ENCODE measurements around the gene PTPRR. TPM values are rescaled to one million over a fixed set of nuclear protein-coding genes. Genes with fewer than 3 reads are reported as not detected.

Gene PTPRR
- total and polyA plus RNA-seq, 9 donors, result 0.15 to 1.5 (median 0.32) TPM; not detected in 1

- no peaks in the 10 kb centered on the region for H3K36me3 ChIP-seq
- no peak overlapping the region for H3K4me3 ChIP-seq
- no peaks in the 10 kb centered on the region for H3K9me3 ChIP-seq
- intact Hi-C loops (cut with DNase I), result no loop called here
- no peak for TF ChIP-seq EP300 (IDR thresholded peaks at IDR 0.05)
- no peak for TF ChIP-seq POLR2A (IDR thresholded peaks at IDR 0.05)
- TF ChIP-seq CTCF (IDR thresholded peaks at IDR 0.05), result no peak
- no peak for DNase-seq
- no peaks in the 10 kb centered on the region for H3K4me1 ChIP-seq (ENCODE audit: insufficient read depth)
- 43 to 44% (median 44%) methylated on average over 7 of the region's 7 CpGs for WGBS, 3 donors
- no peak overlapping the region for H3K27ac ChIP-seq
- H3K27me3 ChIP-seq, result no peaks in the 10 kb centered on the region
Measured at GRCh38 chr12:70664465-70664881, 256.1 kb downstream of the PTPRR start.

GRCh38 chr12:70663838-70664237 lies 256.7 kb downstream of the PTPRR start:
- intact Hi-C loops (cut with DNase I), result no loop called here
- WGBS, 3 donors, result 93 to 96% (median 94%) methylated on average over 1 of the region's 1 CpG
- DNase-seq, result no peak
- Histone ChIP-seq H3K9me3 (no peaks in the 10 kb centered on the region), H3K4me1 (ENCODE audit: insufficient read depth) (no peaks in the 10 kb centered on the region), H3K27me3 (no peaks in the 10 kb centered on the region), H3K36me3 (no peaks in the 10 kb centered on the region), H3K4me3 (no peak overlapping the region), H3K27ac (no peak overlapping the region)
- TF ChIP-seq CTCF (IDR thresholded peaks at IDR 0.05) (no peak), EP300 (IDR thresholded peaks at IDR 0.05) (no peak), POLR2A (IDR thresholded peaks at IDR 0.05) (no peak)

- Histone ChIP-seq H3K4me3 (no peak overlapping the region), H3K36me3 (no peaks in the 10 kb centered on the region), H3K27ac (no peak overlapping the region), H3K27me3 (no peaks in the 10 kb centered on the region), H3K9me3 (no peaks in the 10 kb centered on the region), H3K4me1 (ENCODE audit: insufficient read depth) (no peaks in the 10 kb centered on the region)
- WGBS, 3 donors, result 64 to 68% (median 66%) methylated on average over 8 of the region's 8 CpGs
- intact Hi-C loops (cut with DNase I), result no loop called here
- DNase-seq, result no peak
- no peak for TF ChIP-seq EP300 (IDR thresholded peaks at IDR 0.05)
- no peak for TF ChIP-seq POLR2A (IDR thresholded peaks at IDR 0.05)
- no peak for TF ChIP-seq CTCF (IDR thresholded peaks at IDR 0.05)
Measured at GRCh38 chr12:70661466-70662161, 258.9 kb downstream of the PTPRR start.

- DNase-seq, result no peak
- no peaks in the 10 kb centered on the region for H3K9me3 ChIP-seq
- H3K36me3 ChIP-seq, result no peaks in the 10 kb centered on the region
- no peaks in the 10 kb centered on the region for H3K27me3 ChIP-seq
- no peak overlapping the region for H3K27ac ChIP-seq
- intact Hi-C loops (cut with DNase I), result no loop called here
- 87 to 90% (median 88%) methylated on average over 5 of the region's 5 CpGs for WGBS, 3 donors
- H3K4me1 ChIP-seq (ENCODE audit: insufficient read depth), result no peaks in the 10 kb centered on the region
- TF ChIP-seq POLR2A (IDR thresholded peaks at IDR 0.05), result no peak
- TF ChIP-seq CTCF (IDR thresholded peaks at IDR 0.05), result no peak
- TF ChIP-seq EP300 (IDR thresholded peaks at IDR 0.05), result no peak
- no peak overlapping the region for H3K4me3 ChIP-seq
Measured at GRCh38 chr12:70660620-70661219, 259.8 kb downstream of the PTPRR start.

Measured in ovary (tissue), 9 donors.